ENCODE results near the gene PPP1R1A.

The PPP1R1A gene

DNA sequence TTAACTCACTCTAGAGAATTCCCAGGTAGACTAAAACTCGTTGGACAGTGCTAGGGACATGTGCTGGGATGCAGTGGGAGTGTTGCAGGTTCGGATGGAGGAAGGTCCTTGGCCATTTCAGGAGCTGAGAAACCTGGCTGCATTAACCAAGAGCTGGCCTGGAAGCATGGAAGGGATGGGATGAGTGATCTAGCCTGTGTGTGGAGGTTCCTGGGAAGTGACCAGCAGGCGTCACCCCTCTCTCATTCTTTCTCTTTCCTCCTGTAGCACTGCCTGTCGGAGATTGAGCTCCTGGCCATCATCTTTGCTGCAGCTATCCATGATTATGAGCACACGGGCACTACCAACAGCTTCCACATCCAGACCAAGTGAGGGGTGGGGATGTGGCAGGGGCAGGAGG is 15.6 kb downstream of the PPP1R1A start:
- H4K20me1 ChIP-seq (ENCODE audit: low read depth, low read length), result no peaks in the 10 kb centered on the region
- H3K4me2 ChIP-seq (ENCODE audit: low read depth, low read length, poor library complexity, severe bottlenecking), result no peak overlapping the region
- no peak for TF ChIP-seq EZH2phosphoT487 (conservative IDR thresholded peaks at IDR 0.05; ENCODE audit: low read length)
- TF ChIP-seq, protein P1, sequence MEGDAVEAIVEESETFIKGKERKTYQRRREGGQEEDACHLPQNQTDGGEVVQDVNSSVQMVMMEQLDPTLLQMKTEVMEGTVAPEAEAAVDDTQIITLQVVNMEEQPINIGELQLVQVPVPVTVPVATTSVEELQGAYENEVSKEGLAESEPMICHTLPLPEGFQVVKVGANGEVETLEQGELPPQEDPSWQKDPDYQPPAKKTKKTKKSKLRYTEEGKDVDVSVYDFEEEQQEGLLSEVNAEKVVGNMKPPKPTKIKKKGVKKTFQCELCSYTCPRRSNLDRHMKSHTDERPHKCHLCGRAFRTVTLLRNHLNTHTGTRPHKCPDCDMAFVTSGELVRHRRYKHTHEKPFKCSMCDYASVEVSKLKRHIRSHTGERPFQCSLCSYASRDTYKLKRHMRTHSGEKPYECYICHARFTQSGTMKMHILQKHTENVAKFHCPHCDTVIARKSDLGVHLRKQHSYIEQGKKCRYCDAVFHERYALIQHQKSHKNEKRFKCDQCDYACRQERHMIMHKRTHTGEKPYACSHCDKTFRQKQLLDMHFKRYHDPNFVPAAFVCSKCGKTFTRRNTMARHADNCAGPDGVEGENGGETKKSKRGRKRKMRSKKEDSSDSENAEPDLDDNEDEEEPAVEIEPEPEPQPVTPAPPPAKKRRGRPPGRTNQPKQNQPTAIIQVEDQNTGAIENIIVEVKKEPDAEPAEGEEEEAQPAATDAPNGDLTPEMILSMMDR (IDR thresholded peaks at IDR 0.05; ENCODE audit: insufficient read depth, low read length, poor library complexity, severe bottlenecking), result no peak
- H3K27ac ChIP-seq (ENCODE audit: low read depth, low read length), result no peak overlapping the region
- H3K27me3 ChIP-seq (ENCODE audit: low read length), result no peaks in the 10 kb centered on the region
- H3K36me3 ChIP-seq (ENCODE audit: low read length), result no peaks in the 10 kb centered on the region
- H3K4me3 ChIP-seq (ENCODE audit: insufficient read depth, low read length, poor library complexity, severe bottlenecking), result no peak overlapping the region
- no peaks in the 10 kb centered on the region for H3K9me3 ChIP-seq (ENCODE audit: insufficient read depth, low read length)
- no peak overlapping the region for H3K9ac ChIP-seq (ENCODE audit: low read length)
- H2AFZ ChIP-seq (ENCODE audit: low read depth, low read length, severe bottlenecking), result no peak overlapping the region
- H3K79me2 ChIP-seq (ENCODE audit: insufficient read depth, low read length), result no peaks in the 10 kb centered on the region
- H3F3A ChIP-seq (ENCODE audit: insufficient read depth), result no peaks in the 10 kb centered on the region
- H3K9me2 ChIP-seq (replicated peaks; ENCODE audit: insufficient read depth, low read length), result no peaks in the 10 kb centered on the region

GRCh38 chr12:54571193-54572188 is 17.0 kb downstream of the PPP1R1A start:
- Histone ChIP-seq H3K9me3 (ENCODE audit: insufficient read depth, low read length) (no peaks in the 10 kb centered on the region), H2AFZ (ENCODE audit: low read depth, low read length, severe bottlenecking) (no peak overlapping the region), H3K79me2 (ENCODE audit: insufficient read depth, low read length) (no peaks in the 10 kb centered on the region), H3K9ac (ENCODE audit: low read length) (no peak overlapping the region), H3K4me3 (ENCODE audit: insufficient read depth, low read length, poor library complexity, severe bottlenecking) (no peak overlapping the region), H3K27ac (ENCODE audit: low read depth, low read length) (no peak overlapping the region), H3K4me2 (ENCODE audit: low read depth, low read length, poor library complexity, severe bottlenecking) (no peak overlapping the region), H3F3A (ENCODE audit: insufficient read depth) (no peaks in the 10 kb centered on the region), H4K20me1 (ENCODE audit: low read depth, low read length) (no peaks in the 10 kb centered on the region), H3K27me3 (ENCODE audit: low read length) (no peaks in the 10 kb centered on the region), H3K36me3 (ENCODE audit: low read length) (no peaks in the 10 kb centered on the region), H3K9me2 (replicated peaks; ENCODE audit: insufficient read depth, low read length) (no peaks in the 10 kb centered on the region)
- TF ChIP-seq EZH2phosphoT487 (conservative IDR thresholded peaks at IDR 0.05; ENCODE audit: low read length), result no peak
- TF ChIP-seq, protein P1 (IDR thresholded peaks at IDR 0.05; ENCODE audit: insufficient read depth, low read length, poor library complexity, severe bottlenecking), result no peak

GRCh38 chr12:54569995-54570528 is 18.4 kb downstream of the PPP1R1A start:
- H3K79me2 ChIP-seq (ENCODE audit: insufficient read depth, low read length), result no peaks in the 10 kb centered on the region
- H3K9me3 ChIP-seq (ENCODE audit: insufficient read depth, low read length), result no peaks in the 10 kb centered on the region
- no peak overlapping the region for H3K27ac ChIP-seq (ENCODE audit: low read depth, low read length)
- H3K4me2 ChIP-seq (ENCODE audit: low read depth, low read length, poor library complexity, severe bottlenecking), result no peak overlapping the region
- H3K9ac ChIP-seq (ENCODE audit: low read length), result no peak overlapping the region
- no peak overlapping the region for H3K4me3 ChIP-seq (ENCODE audit: insufficient read depth, low read length, poor library complexity, severe bottlenecking)
- no peaks in the 10 kb centered on the region for H4K20me1 ChIP-seq (ENCODE audit: low read depth, low read length)
- no peaks in the 10 kb centered on the region for H3K36me3 ChIP-seq (ENCODE audit: low read length)
- H2AFZ ChIP-seq (ENCODE audit: low read depth, low read length, severe bottlenecking), result no peak overlapping the region
- no peaks in the 10 kb centered on the region for H3F3A ChIP-seq (ENCODE audit: insufficient read depth)
- H3K27me3 ChIP-seq (ENCODE audit: low read length), result no peaks in the 10 kb centered on the region
- TF ChIP-seq, protein P1 (IDR thresholded peaks at IDR 0.05; ENCODE audit: insufficient read depth, low read length, poor library complexity, severe bottlenecking), result no peak
- no peak for TF ChIP-seq EZH2phosphoT487 (conservative IDR thresholded peaks at IDR 0.05; ENCODE audit: low read length)
- H3K9me2 ChIP-seq (replicated peaks; ENCODE audit: insufficient read depth, low read length), result no peaks in the 10 kb centered on the region
